WERI-Rb-1 (cell line): Measurements from ENCODE around the gene PLPPR3.

Experiments
- DNase-seq: peaks from one replicate; pipeline ENCODE4 v3.0.0-alpha.2; 2020
- H3K27ac ChIP-seq: fragments of 250-450 bp; sonication (Bioruptor Pico); 2 replicates; pipeline ENCODE4 v1.5.1; 2020; ENCODE audit warnings: mild to moderate bottlenecking, moderate library complexity
- H3K27me3 ChIP-seq: fragments of 250-450 bp; sonication (Bioruptor Pico); 2 replicates; pipeline ENCODE4 v1.5.1; 2021; ENCODE audit warnings: mild to moderate bottlenecking, low read depth, moderate library complexity; ENCODE audit not compliant: insufficient read depth, severe bottlenecking
- H3K36me3 ChIP-seq: fragments of 250-450 bp; sonication (Bioruptor Pico); 2 replicates; pipeline ENCODE4 v1.5.1; 2020; ENCODE audit warnings: mild to moderate bottlenecking, moderate library complexity
- H3K4me3 ChIP-seq: 2 replicates; pipeline ENCODE4 v1.5.1; 2011; ENCODE audit warnings: low read depth, mild to moderate bottlenecking, control low read depth, low read length
- H3K9me3 ChIP-seq: fragments of 250-450 bp; sonication (Bioruptor Pico); 2 replicates; pipeline ENCODE4 v1.5.1; 2021; ENCODE audit warnings: mild to moderate bottlenecking, moderate library complexity; ENCODE audit not compliant: severe bottlenecking
- CTCF ChIP-seq: IDR thresholded peaks from 2 replicates; pipeline ENCODE4 v1.5.1; 2011; ENCODE audit warnings: low read depth, mild to moderate bottlenecking, control low read depth, inconsistent platforms, low read length

Gene PLPPR3

GRCh38 chr19:807627-808422, 13.9 kb downstream of the PLPPR3 start:
- DNase-seq, result no peak
- no peak overlapping the region for H3K27ac ChIP-seq
- no peak for TF ChIP-seq CTCF
- H3K4me3 ChIP-seq, result no peak overlapping the region
- H3K27me3 ChIP-seq, result no peaks in the 10 kb centered on the region
- peaks cover 92% of the 10 kb centered on the region for H3K36me3 ChIP-seq
- no peaks in the 10 kb centered on the region for H3K9me3 ChIP-seq

DNA sequence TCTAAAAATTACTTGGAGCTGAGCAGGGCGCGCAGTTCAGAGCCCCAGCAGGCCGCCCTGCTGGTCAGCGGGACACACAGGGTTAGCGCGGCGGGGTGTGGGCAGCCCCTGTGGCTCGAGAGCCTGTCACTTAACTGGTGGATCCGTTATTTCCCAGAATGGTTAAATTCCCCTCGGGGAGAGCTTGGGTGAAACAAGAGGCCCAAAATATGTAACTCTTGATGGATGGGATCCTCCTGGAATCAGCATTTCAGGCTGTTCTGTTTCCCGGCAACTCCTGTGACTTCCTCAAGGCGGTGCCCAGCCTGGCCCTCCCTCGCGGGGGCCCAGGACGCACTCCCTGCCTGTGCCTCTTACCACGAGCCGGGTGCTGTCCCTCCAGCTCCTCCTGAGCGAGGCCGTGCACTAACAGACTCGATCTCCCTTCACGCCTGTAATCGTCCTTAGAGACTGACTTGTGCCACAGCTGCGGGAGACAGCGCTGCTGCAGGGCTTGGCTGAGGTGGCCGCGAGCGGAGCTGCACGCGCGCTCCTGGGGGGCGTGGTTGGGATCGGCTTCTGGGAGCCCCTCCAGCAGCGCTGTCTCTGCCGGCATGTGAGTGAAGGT, 14.8 kb downstream of the PLPPR3 start:
- no peaks in the 10 kb centered on the region for H3K27me3 ChIP-seq
- no peak for DNase-seq
- TF ChIP-seq CTCF, result no peak
- no peak overlapping the region for H3K4me3 ChIP-seq
- no peak overlapping the region for H3K27ac ChIP-seq
- no peaks in the 10 kb centered on the region for H3K9me3 ChIP-seq
- peaks cover 97% of the 10 kb centered on the region for H3K36me3 ChIP-seq

DNA sequence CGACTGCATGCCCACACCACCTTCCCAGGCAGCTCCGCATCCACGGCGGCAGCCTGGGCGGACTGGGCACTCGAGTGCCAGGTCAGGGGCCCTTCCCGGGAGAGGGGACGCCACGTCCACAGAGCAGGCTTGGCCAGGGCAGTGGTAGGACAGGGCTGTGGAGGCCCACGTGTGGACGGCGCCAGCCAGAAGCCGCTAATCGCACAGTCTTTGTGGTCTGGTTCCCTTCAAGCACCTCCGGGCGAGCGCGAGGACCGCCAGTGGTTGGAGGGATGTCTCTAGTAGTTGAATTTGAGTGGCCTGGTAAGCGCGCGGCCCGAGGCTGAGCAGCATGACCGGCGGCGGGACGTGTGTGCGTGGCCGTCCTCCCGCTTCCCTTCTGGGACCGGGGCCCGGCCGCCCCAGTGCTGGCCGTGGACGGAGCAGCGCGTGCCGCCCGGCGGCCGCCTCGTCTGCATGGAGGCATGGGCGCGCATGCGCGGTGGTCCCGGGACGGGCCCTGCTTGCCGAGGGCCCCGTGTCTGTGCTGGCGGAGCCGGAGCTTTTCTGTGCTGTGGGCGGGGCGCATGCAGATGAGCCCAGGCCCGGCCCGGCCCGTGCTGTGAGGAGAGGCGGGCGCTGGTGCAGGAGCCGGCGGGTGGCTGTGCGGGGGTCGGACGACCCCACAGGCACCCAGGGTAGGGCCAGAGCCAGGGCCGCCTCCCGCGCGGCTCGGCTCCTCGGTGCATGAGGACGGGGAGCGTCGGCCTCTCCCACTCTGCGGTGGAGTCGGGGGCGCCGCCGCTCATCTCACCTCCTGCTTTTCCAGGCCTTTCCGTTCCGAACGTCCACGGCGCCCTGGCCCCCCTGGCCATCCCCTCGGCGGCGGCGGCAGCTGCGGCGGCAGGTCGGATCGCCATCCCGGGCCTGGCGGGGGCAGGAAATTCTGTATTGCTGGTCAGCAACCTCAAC, 15.9 kb downstream of the PLPPR3 start:
- H3K27ac ChIP-seq, result no peak overlapping the region
- H3K36me3 ChIP-seq, result peaks cover 97% of the 10 kb centered on the region
- no peak overlapping the region for H3K4me3 ChIP-seq
- no peaks in the 10 kb centered on the region for H3K9me3 ChIP-seq
- H3K27me3 ChIP-seq, result no peaks in the 10 kb centered on the region
- no peak for DNase-seq
- TF ChIP-seq CTCF, result no peak

- TF ChIP-seq CTCF, result no peak
- Histone ChIP-seq H3K27me3 (no peaks in the 10 kb centered on the region), H3K4me3 (no peak overlapping the region), H3K27ac (no peak overlapping the region), H3K9me3 (no peaks in the 10 kb centered on the region), H3K36me3 (peaks cover 97% of the 10 kb centered on the region)
- DNase-seq, result no peak
Observed at GRCh38 chr19:805166-805551, 16.6 kb downstream of the PLPPR3 start.

DNA sequence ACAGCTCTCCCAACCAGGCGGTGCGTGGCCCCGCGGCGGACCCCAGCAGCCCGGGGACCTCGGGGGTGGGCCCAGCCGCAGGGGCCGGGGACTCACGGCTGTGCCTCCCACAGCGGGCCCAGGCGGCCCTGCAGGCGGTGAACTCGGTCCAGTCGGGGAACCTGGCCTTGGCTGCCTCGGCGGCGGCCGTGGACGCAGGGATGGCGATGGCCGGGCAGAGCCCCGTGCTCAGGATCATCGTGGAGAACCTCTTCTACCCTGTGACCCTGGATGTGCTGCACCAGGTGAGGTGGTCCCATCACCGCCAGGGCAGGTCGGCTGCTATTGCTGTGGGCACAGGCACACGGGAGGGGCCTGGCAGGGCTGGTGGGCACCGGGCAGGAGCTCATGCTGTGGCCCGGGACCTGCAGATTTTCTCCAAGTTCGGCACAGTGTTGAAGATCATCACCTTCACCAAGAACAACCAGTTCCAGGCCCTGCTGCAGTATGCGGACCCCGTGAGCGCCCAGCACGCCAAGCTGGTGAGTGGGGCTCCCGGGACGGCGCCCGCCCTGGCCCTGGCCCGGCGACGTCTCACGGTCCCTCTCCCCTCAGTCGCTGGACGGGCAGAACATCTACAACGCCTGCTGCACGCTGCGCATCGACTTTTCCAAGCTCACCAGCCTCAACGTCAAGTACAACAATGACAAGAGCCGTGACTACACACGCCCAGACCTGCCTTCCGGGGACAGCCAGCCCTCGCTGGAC, 17.2 kb downstream of the PLPPR3 start:
- H3K4me3 ChIP-seq, result no peak overlapping the region
- H3K27me3 ChIP-seq, result no peaks in the 10 kb centered on the region
- peaks cover 97% of the 10 kb centered on the region for H3K36me3 ChIP-seq
- no peak for TF ChIP-seq CTCF
- DNase-seq, result no peak
- no peaks in the 10 kb centered on the region for H3K9me3 ChIP-seq
- H3K27ac ChIP-seq, result no peak overlapping the region
